Breast epithelium (tissue), 3 donors: Measurements from ENCODE around the gene C1orf216.

Source experiments
- POLR2A ChIP-seq: fragments of 450-650 bp; IDR thresholded peaks from one replicate; pipeline ENCODE4 v1.6.1; 2016; ENCODE audit warnings: antibody characterized with exemption, mild to moderate bottlenecking, moderate library complexity
- POLR2AphosphoS5 ChIP-seq, 3 donors: sonication (generic); formaldehyde crosslinking; IDR thresholded peaks; one replicate each; pipeline ENCODE4 v1.6.1; 2017; ENCODE audit warnings: antibody characterized with exemption in 3 of 3
- TF ChIP-seq, protein P1 (sequence below), 3 donors: fragments of 450-650 bp; IDR thresholded peaks; one replicate each; pipeline ENCODE4 v1.5.1; 2016 to 2017; ENCODE audit warnings: antibody characterized with exemption in 3 of 3, mild to moderate bottlenecking in 3 of 3, moderate library complexity in 3 of 3

DNA sequence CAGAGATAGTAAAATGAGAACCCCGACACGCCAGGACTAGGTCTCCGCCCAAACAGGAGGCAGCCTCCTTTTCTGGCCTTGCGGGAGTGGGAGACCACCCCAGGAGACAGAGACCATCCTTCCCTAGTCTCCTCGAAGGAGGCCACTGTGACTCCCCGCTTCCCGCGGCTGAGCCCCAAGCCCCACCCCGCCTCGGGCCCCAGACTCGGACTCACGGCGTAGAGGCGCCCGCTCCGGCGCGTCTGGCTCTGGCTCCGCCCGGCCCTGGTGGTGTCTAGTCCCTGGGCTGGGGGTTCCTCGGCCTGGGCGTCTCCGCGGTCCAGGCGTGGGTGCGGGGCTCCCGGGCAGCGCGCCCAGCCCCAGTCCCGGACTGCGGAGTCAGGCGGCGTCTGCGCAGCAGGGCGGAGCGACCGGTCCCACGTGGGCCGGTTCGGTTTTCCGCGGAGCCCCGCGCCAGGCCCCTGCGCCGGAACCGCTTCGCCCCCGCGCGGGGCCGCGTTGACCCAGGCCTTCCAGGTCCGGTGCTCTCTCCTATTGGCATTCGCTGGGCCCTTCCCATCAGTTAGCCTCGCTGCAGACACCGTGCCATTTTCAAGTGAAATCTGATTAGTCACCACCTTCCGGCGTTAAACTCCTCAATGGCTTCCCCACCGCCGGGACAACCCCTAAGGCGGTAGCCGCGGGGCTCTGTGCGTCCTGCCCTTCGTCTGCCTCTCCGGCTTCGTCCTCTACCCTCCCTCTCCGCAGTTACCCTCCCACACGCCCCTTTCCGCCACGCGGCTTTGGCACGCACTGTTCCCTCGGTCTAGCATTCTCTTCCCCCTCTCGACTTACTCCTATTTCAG lies at the start of gene C1orf216:
- TF ChIP-seq, protein P1, sequence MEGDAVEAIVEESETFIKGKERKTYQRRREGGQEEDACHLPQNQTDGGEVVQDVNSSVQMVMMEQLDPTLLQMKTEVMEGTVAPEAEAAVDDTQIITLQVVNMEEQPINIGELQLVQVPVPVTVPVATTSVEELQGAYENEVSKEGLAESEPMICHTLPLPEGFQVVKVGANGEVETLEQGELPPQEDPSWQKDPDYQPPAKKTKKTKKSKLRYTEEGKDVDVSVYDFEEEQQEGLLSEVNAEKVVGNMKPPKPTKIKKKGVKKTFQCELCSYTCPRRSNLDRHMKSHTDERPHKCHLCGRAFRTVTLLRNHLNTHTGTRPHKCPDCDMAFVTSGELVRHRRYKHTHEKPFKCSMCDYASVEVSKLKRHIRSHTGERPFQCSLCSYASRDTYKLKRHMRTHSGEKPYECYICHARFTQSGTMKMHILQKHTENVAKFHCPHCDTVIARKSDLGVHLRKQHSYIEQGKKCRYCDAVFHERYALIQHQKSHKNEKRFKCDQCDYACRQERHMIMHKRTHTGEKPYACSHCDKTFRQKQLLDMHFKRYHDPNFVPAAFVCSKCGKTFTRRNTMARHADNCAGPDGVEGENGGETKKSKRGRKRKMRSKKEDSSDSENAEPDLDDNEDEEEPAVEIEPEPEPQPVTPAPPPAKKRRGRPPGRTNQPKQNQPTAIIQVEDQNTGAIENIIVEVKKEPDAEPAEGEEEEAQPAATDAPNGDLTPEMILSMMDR (IDR thresholded peaks at IDR 0.05) = no peak
- TF ChIP-seq POLR2A (no peak), POLR2AphosphoS5 (IDR thresholded peaks at IDR 0.05) (no peak)
